Naive thymus-derived CD4-positive, alpha-beta T cell (primary cell): ENCODE measurements around the gene PLA1A. TPM values are rescaled to one million over a fixed set of nuclear protein-coding genes. Genes with fewer than 3 reads are reported as not detected.

Experiments
- ATAC-seq: fragments of 150-1000 bp; cut with Tn5 transposase; 2 replicates; pipeline ENCODE4 v1.10.0; 2021; ENCODE audit warnings: mild to moderate bottlenecking, moderate library complexity
- CTCF ChIA-PET: fragments of 350-600 bp; sonication (Branson Sonifier 250); formaldehyde crosslinking; loops from one replicate; lab custom pipeline; 2021; ENCODE audit warnings: antibody characterized with exemption; lab: Charles Lee
- POLR2A ChIA-PET: fragments of 350-600 bp; sonication (Branson Sonifier 250); formaldehyde crosslinking; loops from one replicate; lab custom pipeline; 2021; ENCODE audit warnings: antibody characterized with exemption, inconsistent platforms; lab: Charles Lee
- DNase-seq, 9 donors: peaks; one replicate each; pipeline versions ENCODE4 v3.0.0 to v3.0.0-alpha.2; 2020 to 2022; ENCODE audit warnings: mixed read lengths in 1 of 9
- H3K27ac ChIP-seq: one replicate; pipeline ENCODE4 v1.7.0; 2013; ENCODE audit warnings: mild to moderate bottlenecking, low read depth, low read length, moderate library complexity
- H3K27me3 ChIP-seq, 2 donors: one replicate each; pipeline ENCODE4 v1.7.0; 2013; ENCODE audit warnings: low read length in 2 of 2, mild to moderate bottlenecking in 2 of 2, moderate library complexity in 2 of 2; ENCODE audit not compliant: control insufficient read depth in 2 of 2, insufficient read depth in 2 of 2
- H3K36me3 ChIP-seq, 3 experiments: 1 replicate in 2 of 3; 2 replicates in 1 of 3; pipeline ENCODE4 v1.7.0; 2013; ENCODE audit warnings: low read length in 3 of 3, mild to moderate bottlenecking in 3 of 3, moderate library complexity in 1 of 3; ENCODE audit not compliant: insufficient read depth in 3 of 3, control insufficient read depth in 2 of 3
- H3K4me1 ChIP-seq, 2 donors: one replicate each; pipeline ENCODE4 v1.7.0; 2013; ENCODE audit warnings: low read length in 2 of 2, mild to moderate bottlenecking in 2 of 2, moderate library complexity in 1 of 2; ENCODE audit not compliant: control insufficient read depth in 2 of 2, insufficient read depth in 2 of 2
- H3K4me3 ChIP-seq: 2 replicates; pipeline ENCODE4 v1.7.0; 2013; ENCODE audit warnings: mild to moderate bottlenecking, low read length
- H3K9me3 ChIP-seq, 3 experiments: 1 replicate in 2 of 3; 2 replicates in 1 of 3; pipeline ENCODE4 v1.7.0; 2013; ENCODE audit warnings: low read length in 3 of 3; ENCODE audit not compliant: control insufficient read depth in 2 of 3
- H3K27ac Mint-ChIP-seq, 9 donors: one replicate each; pipeline ENCODE4 v1.8.0; 2020 to 2022; ENCODE audit warnings: mixed read lengths in 9 of 9, mild to moderate bottlenecking in 8 of 9, moderate library complexity in 5 of 9, inconsistent platforms in 2 of 9
- H3K27me3 Mint-ChIP-seq, 5 donors: one replicate each; pipeline ENCODE4 v1.8.0; 2021 to 2022; ENCODE audit warnings: mixed read lengths in 5 of 5, mild to moderate bottlenecking in 1 of 5
- H3K36me3 Mint-ChIP-seq, 5 donors: one replicate each; pipeline ENCODE4 v1.8.0; 2020 to 2022; ENCODE audit warnings: mixed read lengths in 5 of 5, mild to moderate bottlenecking in 3 of 5, inconsistent platforms in 1 of 5
- H3K4me1 Mint-ChIP-seq, 7 donors: one replicate each; pipeline ENCODE4 v1.8.0; 2020 to 2022; ENCODE audit warnings: mixed read lengths in 7 of 7, mild to moderate bottlenecking in 3 of 7, inconsistent platforms in 1 of 7
- H3K4me3 Mint-ChIP-seq, 10 donors: one replicate each; pipeline ENCODE4 v1.8.0; 2020 to 2022; ENCODE audit warnings: mild to moderate bottlenecking in 10 of 10, mixed read lengths in 10 of 10, moderate library complexity in 6 of 10, inconsistent platforms in 2 of 10
- H3K9me3 Mint-ChIP-seq, 11 donors: one replicate each; pipeline ENCODE4 v1.8.0; 2020 to 2022; ENCODE audit warnings: mixed read lengths in 11 of 11, mild to moderate bottlenecking in 4 of 11, inconsistent platforms in 1 of 11, moderate library complexity in 1 of 11
- intact Hi-C, 2 donors: fragments of 100-400 bp; cut with micrococcal nuclease; formaldehyde crosslinking; loops; one replicate each; pipeline ENCODE4 v1.15.1; 2023
- polyA plus RNA-seq, 2 donors: library from polyadenylated mRNA; unstranded; fragments of 300-500 nt; fragmentation: Illumina TruSeq; gene quantifications; one replicate each; pipeline ENCODE4 v1.2.3, GENCODE V29; 2021
- total RNA-seq, 6 experiments: library from RNA in 5 of 6; stranded (reverse) in 5 of 6; gene quantifications; 1 replicate in 5 of 6; 2 replicates in 1 of 6; pipeline ENCODE4 v1.2.3 and lab custom pipeline; 2021 to 2026

PLA1A gene
- total and polyA plus RNA-seq, 7 experiments from 2014 or later: 0.73 TPM; not detected in 6

GRCh38 chr3:119613201-119613600 is 15.5 kb downstream of the PLA1A start:
- intact Hi-C loops: no loop called here
- DNase-seq (no peak), ATAC-seq (no peak)
- CTCF ChIA-PET: no interaction called here
- no peaks in the 10 kb centered on the region for H3K9me3 ChIP-seq
- no peaks in the 10 kb centered on the region for H3K27me3 ChIP-seq
- peaks cover 8 to 40% (median 18%) of the 10 kb centered on the region in 5 donors for H3K27me3 Mint-ChIP-seq
- no peaks in the 10 kb centered on the region for H3K4me1 Mint-ChIP-seq
- no peak overlapping the region for H3K4me3 ChIP-seq
- no peaks in the 10 kb centered on the region for H3K4me1 ChIP-seq
- H3K4me3 Mint-ChIP-seq: no peak overlapping the region
- no peak overlapping the region for H3K27ac ChIP-seq
- peaks cover 0 to 4% (median 0%) of the 10 kb centered on the region in 5 donors for H3K36me3 Mint-ChIP-seq
- H3K36me3 ChIP-seq: no peaks in the 10 kb centered on the region
- POLR2A ChIA-PET: no interaction called here
- H3K9me3 Mint-ChIP-seq: no peaks in the 10 kb centered on the region
- H3K27ac Mint-ChIP-seq: no peak overlapping the region

GRCh38 chr3:119613872-119614271 is 16.2 kb downstream of the PLA1A start:
- Histone ChIP-seq H3K4me3 (no peak overlapping the region), H3K27me3 (no peaks in the 10 kb centered on the region), H3K27ac (no peak overlapping the region), H3K9me3 (no peaks in the 10 kb centered on the region), H3K4me1 (no peaks in the 10 kb centered on the region), H3K36me3 (no peaks in the 10 kb centered on the region)
- Mint-ChIP-seq H3K36me3 (peaks cover 0 to 4% (median 0%) of the 10 kb centered on the region in 5 donors), H3K4me3 (no peak overlapping the region), H3K4me1 (no peaks in the 10 kb centered on the region), H3K9me3 (no peaks in the 10 kb centered on the region), H3K27me3 (peaks cover 8 to 36% (median 15%) of the 10 kb centered on the region in 5 donors), H3K27ac (no peak overlapping the region)
- DNase-seq (no peak), ATAC-seq (no peak)
- intact Hi-C loops: no loop called here
- ChIA-PET POLR2A (no interaction called here), CTCF (no interaction called here)

GRCh38 chr3:119616056-119616455 is 18.4 kb downstream of the PLA1A start:
- H3K4me1 ChIP-seq: no peaks in the 10 kb centered on the region
- no peak overlapping the region for H3K4me3 Mint-ChIP-seq
- H3K36me3 ChIP-seq: no peaks in the 10 kb centered on the region
- H3K27ac ChIP-seq: no peak overlapping the region
- intact Hi-C loops: no loop called here
- ChIA-PET POLR2A (no interaction called here), CTCF (no interaction called here)
- no peaks in the 10 kb centered on the region for H3K9me3 ChIP-seq
- peaks cover 0 to 19% (median 13%) of the 10 kb centered on the region in 5 donors for H3K27me3 Mint-ChIP-seq
- peaks cover 0 to 4% (median 0%) of the 10 kb centered on the region in 5 donors for H3K36me3 Mint-ChIP-seq
- DNase-seq: no peak
- H3K4me3 ChIP-seq: no peak overlapping the region
- no peak overlapping the region for H3K27ac Mint-ChIP-seq
- no peaks in the 10 kb centered on the region for H3K4me1 Mint-ChIP-seq
- no peak for ATAC-seq
- no peaks in the 10 kb centered on the region for H3K27me3 ChIP-seq
- H3K9me3 Mint-ChIP-seq: no peaks in the 10 kb centered on the region

- Mint-ChIP-seq H3K4me1 (no peaks in the 10 kb centered on the region), H3K36me3 (no peaks in the 10 kb centered on the region), H3K9me3 (peaks cover 0 to 1% (median 0%) of the 10 kb centered on the region in 11 donors), H3K27ac (no peak overlapping the region), H3K27me3 (peaks cover 0 to 20% (median 5%) of the 10 kb centered on the region in 5 donors), H3K4me3 (no peak overlapping the region)
- ChIA-PET CTCF (no interaction called here), POLR2A (no interaction called here)
- ATAC-seq (no peak), DNase-seq (no peak)
- Histone ChIP-seq H3K27me3 (no peaks in the 10 kb centered on the region), H3K36me3 (no peaks in the 10 kb centered on the region), H3K27ac (no peak overlapping the region), H3K4me1 (no peaks in the 10 kb centered on the region), H3K9me3 (no peaks in the 10 kb centered on the region), H3K4me3 (no peak overlapping the region)
- intact Hi-C loops: no loop called here
These were observed 21.4 kb downstream of the PLA1A start for GRCh38 chr3:119619094-119619493.

GRCh38 chr3:119620899-119621298 is 23.2 kb downstream of the PLA1A start:
- Mint-ChIP-seq H3K4me3 (no peak overlapping the region), H3K36me3 (no peaks in the 10 kb centered on the region), H3K9me3 (peaks cover 0 to 2% (median 0%) of the 10 kb centered on the region in 11 donors), H3K4me1 (peaks cover 0 to 7% (median 0%) of the 10 kb centered on the region in 7 donors), H3K27me3 (peaks cover 0 to 26% (median 6%) of the 10 kb centered on the region in 5 donors), H3K27ac (no peak overlapping the region)
- DNase-seq (no peak), ATAC-seq (no peak)
- Histone ChIP-seq H3K9me3 (no peaks in the 10 kb centered on the region), H3K4me1 (no peaks in the 10 kb centered on the region), H3K36me3 (no peaks in the 10 kb centered on the region), H3K27ac (no peak overlapping the region), H3K27me3 (no peaks in the 10 kb centered on the region), H3K4me3 (no peak overlapping the region)
- intact Hi-C loops: no loop called here
- CTCF ChIA-PET: interaction anchor here (0.6 kb wide), 1 partner anchor 20 kb away, joined by 3 read pairs; no protein-coding TSS in a partner anchor
- POLR2A ChIA-PET: no interaction called here

- intact Hi-C loops: no loop called here
- Histone ChIP-seq H3K27ac (no peak overlapping the region), H3K36me3 (no peaks in the 10 kb centered on the region), H3K27me3 (no peaks in the 10 kb centered on the region), H3K4me1 (no peaks in the 10 kb centered on the region), H3K4me3 (no peak overlapping the region), H3K9me3 (no peaks in the 10 kb centered on the region)
- Mint-ChIP-seq H3K4me1 (peaks cover 0 to 30% (median 7%) of the 10 kb centered on the region in 7 donors), H3K27ac (peak overlapping the region in 1 of 9 donors; percentile 62), H3K9me3 (peaks cover 0 to 2% (median 0%) of the 10 kb centered on the region in 11 donors), H3K4me3 (no peak overlapping the region), H3K27me3 (peaks cover 0 to 33% (median 11%) of the 10 kb centered on the region in 5 donors), H3K36me3 (peaks cover 0 to 2% (median 0%) of the 10 kb centered on the region in 5 donors)
- CTCF ChIA-PET: interaction anchor here (0.7 kb wide), 1 partner anchor 270 kb away, joined by 6 read pairs; no protein-coding TSS in a partner anchor
- POLR2A ChIA-PET: no interaction called here
- DNase-seq (no peak), ATAC-seq (no peak)
These were observed 26.5 kb downstream of the PLA1A start for GRCh38 chr3:119624002-119624720.
